WI38 (cell line): ENCODE measurements around the gene TTC1.
A peak's percentile ranks its signal among the peaks of the same experiment; 100 is the strongest.

ENCODE experiments used
- H3K4me3 ChIP-seq: 2 replicates; pipeline ENCODE4 v1.5.1; 2011; ENCODE audit warnings: low read depth, mild to moderate bottlenecking, control low read depth, low read length
- TF ChIP-seq, protein P1 (sequence below): IDR thresholded peaks from 2 replicates; pipeline ENCODE4 v1.5.1; 2012; ENCODE audit warnings: low read depth, mild to moderate bottlenecking, control low read depth, low read length

TTC1 gene

DNA sequence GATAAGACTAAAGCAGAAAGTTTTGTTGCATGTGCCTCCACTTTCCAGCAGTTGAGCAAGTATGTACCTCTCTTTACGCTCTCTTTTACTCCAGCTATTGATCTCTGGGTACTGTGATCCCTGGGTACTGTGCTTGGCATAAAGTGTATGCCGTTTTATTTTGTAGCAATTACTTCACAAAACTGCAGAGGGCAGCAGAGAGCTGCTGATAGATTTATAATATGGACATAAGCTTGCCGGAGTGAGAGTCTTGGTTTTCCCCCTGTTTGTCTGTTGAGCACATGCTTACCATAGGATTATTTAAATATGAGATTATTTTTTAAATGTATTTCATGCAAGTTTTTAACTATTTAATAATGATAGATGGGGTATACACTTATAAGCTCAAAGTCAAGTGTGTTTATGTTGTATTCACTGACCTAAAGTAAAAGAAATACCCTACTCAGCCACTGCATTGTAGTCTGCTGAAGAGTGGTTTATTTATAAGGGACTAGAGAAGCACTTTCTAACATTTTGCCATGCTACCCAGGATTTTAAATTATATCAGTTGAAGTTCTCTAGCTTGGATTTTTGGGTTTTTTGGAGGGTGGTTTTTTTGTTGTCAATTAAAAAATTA is 13.0 kb downstream of the TTC1 start:
- TF ChIP-seq, protein P1, sequence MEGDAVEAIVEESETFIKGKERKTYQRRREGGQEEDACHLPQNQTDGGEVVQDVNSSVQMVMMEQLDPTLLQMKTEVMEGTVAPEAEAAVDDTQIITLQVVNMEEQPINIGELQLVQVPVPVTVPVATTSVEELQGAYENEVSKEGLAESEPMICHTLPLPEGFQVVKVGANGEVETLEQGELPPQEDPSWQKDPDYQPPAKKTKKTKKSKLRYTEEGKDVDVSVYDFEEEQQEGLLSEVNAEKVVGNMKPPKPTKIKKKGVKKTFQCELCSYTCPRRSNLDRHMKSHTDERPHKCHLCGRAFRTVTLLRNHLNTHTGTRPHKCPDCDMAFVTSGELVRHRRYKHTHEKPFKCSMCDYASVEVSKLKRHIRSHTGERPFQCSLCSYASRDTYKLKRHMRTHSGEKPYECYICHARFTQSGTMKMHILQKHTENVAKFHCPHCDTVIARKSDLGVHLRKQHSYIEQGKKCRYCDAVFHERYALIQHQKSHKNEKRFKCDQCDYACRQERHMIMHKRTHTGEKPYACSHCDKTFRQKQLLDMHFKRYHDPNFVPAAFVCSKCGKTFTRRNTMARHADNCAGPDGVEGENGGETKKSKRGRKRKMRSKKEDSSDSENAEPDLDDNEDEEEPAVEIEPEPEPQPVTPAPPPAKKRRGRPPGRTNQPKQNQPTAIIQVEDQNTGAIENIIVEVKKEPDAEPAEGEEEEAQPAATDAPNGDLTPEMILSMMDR: peak; percentile 63

DNA sequence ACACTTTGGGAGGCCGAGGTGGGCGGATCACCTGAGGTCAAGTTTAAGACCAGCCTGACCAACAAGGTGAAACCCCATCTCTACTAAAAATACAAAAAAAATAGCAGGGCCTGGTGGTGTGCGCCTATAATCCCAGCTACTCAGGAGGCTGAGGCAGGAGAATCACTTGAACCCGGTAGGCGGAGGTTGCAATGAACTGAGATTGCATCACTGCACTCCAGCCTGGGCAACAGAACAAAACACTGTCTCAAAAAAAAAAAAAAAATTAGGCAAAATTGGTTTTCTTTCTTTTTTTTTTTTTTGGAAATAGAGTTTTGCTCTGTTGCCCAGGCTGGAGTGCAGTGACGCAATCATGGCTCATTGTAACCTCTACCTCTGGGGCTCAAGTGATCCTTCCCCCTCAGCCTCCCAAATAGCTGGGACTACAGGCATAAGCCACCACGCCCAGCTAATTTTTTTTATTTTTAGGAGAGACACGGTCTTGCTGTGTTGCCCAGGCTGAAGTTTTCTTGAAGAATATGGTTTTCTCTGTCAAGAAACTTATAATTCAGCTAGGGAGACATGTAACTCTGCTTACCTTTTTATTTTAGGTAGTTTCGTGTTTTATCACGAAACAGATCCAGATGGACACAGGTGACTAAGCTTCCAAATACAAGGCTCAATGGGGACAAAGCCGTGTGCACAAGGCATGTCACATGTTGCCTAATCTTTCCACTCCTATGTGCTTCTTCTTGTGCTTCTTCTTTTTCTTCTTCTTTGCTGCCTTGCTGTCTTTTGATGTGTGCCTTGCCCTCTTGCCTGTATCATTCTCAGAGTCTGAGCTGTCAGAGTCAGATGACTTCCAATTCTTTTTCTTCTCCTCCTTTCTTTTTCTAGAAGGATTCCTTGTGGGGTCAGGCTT is 14.3 kb downstream of the TTC1 start:
- TF ChIP-seq, protein P1: no peak
- no peak overlapping the region for H3K4me3 ChIP-seq

More for the DNA sequence above, 13.0 kb downstream of the TTC1 start:
- H3K4me3 ChIP-seq: no peak overlapping the region

DNA sequence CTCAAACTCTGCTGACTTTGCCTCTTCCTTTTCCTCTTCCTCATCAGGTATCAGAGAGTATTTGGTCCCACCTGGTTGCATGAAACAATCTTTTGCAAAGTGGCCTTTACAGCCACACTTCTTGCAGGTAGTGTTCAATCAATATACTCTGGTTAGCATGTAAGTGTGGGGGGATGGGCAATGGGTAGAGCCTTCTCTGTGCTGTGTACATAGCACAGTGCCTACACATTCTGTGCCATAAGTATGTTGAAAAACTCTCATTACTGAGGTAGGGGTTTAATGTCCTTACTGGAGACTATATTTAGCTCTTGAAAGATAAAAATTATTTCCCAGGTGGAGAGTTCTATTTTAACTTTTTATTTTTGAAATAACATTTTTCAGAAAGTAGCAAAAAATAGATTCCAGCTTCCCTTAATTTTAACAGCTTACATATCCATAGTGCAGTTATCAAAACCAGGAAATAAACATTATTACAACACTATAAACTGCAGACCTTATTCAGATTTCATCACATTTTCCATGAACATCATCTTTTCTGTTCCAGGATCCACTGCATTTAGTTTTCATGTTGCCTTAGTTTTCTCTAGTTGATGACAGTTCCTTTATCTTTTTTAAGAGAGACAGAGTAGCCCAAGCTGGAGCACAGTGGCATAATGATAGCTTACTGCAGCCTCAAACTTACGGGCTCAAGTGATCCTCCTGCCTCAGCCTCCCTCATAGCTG is 15.1 kb downstream of the TTC1 start:
- TF ChIP-seq, protein P1: no peak

DNA sequence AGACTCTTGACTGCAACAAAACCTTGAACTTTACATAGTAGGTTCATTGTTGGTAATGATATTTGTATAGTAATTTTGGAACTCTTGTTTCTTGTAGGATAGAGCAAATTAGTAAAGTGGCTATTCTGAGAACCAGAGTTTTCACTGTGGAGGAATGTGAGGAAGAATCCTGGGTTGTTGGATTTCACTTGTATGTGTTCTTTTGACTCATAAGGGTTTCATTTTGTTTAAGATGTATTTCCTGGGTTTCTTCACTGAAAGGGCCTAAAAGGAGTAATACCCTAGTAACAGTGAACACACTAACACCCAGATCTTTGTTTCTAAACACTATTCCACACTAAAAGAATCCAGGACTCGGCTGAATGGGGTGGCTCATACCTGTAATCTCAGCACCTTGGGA is 20.1 kb downstream of the TTC1 start:
- no peak overlapping the region for H3K4me3 ChIP-seq
- TF ChIP-seq, protein P1: no peak

More for the DNA sequence above, 15.1 kb downstream of the TTC1 start:
- no peak overlapping the region for H3K4me3 ChIP-seq

DNA sequence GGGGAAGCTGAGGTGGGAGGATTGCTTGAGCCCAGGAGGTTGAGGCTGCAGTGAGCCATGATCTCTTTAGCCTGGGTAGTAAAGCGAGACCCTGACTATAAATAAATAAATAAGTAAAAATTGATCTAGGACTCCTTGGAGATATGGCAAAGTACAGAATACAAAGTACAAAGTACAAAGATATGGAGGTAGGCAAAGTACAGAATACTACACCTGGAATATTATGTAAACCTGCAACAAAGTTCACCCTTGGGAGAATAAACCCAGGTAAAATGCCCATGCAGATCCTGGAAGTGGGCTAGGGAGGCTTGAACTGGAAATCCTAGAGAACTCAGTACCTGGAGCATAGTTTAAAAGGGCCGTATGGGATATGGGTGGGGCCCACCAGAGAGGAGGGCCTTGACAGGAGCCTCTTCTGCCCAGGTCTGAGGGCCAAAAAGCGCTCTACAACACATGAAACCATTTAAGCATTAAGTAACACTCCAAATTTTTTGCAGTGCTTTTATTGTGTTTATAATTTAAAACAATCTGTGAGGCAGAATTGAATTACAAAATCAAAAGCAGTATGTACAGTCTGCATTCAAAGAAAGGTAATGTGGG is 20.7 kb downstream of the TTC1 start:
- H3K4me3 ChIP-seq: no peak overlapping the region
- TF ChIP-seq, protein P1: no peak

DNA sequence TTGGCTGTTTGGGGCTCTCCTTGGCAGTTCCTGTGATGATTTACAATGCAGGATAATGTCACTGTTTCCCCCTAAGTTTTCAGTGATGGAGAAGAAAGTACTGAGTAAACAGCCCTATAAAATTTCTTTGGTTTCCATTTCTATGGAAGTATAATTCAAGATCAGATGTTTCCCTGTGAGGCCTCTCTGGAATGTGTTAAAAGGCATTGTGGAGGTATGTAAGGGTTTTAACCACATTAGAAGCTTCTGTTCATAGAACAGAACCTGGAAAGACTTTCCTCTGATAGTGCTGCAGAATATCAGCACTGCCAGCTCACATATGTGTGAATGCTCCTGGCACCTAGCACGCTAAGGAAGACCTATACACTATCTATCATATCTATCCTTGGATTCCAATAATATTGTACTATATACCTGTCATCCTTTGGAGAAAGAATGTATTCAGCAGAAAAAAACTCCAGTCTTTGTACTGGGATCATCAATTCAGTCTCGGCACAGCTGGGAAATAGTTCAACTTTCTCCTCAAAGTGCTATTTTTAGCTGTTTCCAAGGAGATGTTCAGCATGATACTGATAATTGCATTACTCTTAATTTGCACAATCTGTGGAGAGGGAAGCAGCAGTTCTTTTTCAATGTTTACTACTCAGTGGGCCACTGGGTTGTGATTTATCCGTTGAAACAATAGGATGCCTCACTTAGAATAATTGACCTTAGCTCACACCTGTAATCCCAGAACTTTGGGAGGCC is 21.9 kb downstream of the TTC1 start:
- TF ChIP-seq, protein P1: no peak

More for the DNA sequence above, 21.9 kb downstream of the TTC1 start:
- H3K4me3 ChIP-seq: no peak overlapping the region
